Measurements from ENCODE around the gene CTCF.

Gene CTCF

GRCh38 chr16:67534431-67534830 is 27.9 kb upstream of the CTCF start:
- no peak for DNase-seq

GRCh38 chr16:67535201-67535600 is 27.1 kb upstream of the CTCF start:
- no peak for DNase-seq

- DNase-seq, result peak; percentile 58
Measured at GRCh38 chr16:67537270-67537635, 25.1 kb upstream of the CTCF start.

DNA sequence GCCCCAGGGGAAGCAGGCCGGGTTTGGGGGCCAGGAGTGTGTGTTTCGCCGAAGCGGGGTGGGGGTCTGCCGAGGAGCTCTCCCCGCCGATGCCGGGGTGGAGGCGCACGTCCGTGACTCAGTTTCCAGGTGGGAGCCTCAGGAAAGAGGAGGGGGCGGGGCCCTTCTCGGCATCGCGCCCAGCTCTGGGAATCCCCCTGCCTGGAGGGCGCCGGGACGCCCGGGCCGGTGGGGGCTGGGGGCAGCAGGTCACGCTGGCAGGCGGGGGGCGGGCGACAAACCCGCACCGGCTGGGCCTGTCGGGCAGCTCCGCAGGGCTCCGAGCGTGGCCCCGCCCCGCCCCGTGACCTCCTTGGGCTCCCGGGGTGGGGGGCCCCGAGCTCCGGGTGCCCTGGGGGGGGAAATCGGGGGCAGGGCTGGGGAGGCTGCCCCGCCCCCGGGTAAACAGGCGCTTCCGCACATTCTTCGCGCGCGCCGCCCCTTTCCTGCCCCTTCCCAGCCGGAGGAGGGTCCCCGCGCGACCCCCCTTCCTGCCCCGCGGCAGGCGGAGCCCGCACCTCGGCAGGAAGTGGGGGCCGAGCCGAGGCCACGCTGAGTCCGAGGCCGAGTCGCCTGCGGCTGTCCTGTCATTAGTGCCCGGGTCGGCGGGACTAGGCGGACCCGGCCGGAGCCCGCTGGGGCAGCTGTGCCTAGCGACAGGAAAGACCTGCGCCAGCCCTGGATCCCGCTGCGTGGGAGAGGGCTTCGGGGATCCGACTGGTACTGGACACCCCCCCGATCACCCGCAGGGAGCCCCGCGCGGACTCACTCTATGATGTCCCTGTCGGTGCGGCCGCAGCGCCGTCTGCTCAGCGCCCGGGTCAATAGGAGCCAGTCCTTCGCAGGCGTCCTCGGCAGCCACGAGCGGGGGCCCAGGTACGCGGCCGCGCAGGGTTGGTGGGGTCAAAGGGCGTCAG is 24.4 kb upstream of the CTCF start:
- peak; percentile 71 for DNase-seq

- no peak for DNase-seq
Measured at GRCh38 chr16:67538666-67539101, 23.6 kb upstream of the CTCF start.

DNA sequence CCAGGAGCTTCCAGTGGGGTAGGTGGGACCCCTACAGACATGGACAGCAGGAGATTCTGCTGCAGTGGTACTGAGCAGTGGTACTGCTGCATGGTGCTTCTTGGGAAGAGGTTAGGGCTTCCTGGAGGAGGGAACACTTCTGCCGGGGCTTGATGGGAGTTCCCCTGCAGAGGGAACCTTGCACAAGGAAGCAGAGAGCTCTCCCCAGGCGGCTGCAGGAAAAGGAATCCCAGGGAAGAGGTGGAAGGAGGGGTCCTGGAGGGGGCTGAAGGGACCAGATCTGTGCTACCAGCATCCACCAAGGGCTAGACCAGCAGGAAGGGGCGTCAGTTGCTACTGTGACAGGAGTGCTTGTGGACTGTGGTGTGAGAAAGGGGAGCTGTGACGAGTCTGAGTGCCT is 23.1 kb upstream of the CTCF start:
- no peak for DNase-seq

DNA sequence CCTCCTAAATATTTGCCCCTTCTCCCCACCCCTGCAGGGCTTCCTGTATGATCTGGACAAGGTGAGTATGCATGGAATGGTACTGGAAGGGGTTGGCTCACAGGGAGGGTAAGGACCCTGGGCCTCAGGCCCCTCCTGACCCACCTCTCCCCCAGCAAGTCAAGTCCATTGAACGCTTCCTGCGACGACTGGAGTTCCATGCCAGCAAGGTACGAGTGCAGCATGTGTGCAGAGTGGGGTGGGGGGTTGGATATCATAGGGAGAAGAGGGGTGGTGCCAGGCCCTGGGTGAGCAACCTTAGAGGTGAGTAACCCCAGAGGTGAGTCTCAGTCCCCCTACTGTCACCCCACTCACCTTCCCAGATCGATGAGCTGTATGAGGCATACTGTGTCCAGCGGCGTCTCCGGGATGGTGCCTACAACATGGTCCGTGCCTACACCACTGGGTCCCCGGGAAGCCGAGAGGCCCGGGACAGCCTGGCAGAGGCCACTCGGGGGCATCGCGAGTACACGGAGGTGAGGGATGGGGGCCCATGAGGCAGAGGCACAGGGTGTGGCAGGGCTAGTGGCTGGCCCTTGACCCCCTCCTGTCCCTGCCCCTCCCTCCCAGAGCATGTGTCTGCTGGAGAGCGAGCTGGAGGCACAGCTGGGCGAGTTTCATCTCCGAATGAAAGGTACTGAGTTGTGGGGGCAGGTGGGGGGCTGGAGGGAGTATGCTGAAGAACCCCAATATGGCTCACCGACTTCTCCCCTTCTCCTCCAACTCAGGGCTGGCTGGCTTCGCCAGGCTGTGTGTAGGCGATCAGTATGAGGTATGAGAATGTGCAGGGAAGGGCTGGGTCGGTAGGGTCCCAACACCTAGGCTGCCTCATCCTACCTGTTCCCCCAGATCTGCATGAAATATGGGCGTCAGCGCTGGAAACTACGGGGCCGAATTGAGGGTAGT is 22.4 kb upstream of the CTCF start:
- no peak for DNase-seq

DNA sequence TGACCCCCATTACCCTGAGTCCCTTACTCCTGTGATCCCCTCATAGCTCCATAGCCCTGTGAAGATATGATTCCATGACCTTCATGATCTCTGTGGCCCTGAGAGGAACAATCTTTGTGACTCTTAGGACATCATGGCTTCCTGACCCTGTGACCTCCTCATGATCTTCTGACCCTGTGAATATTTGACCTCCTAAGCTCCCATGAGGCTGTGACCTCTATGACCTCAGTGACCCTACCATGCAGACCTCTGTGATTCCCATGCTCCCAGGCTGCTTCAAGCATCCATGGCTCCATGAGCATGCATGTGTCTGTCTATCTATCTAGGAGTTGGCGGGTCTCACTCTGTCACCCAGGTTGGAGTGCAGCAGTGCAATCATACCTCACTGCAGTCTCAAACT is 21.6 kb upstream of the CTCF start:
- DNase-seq, result no peak

DNA sequence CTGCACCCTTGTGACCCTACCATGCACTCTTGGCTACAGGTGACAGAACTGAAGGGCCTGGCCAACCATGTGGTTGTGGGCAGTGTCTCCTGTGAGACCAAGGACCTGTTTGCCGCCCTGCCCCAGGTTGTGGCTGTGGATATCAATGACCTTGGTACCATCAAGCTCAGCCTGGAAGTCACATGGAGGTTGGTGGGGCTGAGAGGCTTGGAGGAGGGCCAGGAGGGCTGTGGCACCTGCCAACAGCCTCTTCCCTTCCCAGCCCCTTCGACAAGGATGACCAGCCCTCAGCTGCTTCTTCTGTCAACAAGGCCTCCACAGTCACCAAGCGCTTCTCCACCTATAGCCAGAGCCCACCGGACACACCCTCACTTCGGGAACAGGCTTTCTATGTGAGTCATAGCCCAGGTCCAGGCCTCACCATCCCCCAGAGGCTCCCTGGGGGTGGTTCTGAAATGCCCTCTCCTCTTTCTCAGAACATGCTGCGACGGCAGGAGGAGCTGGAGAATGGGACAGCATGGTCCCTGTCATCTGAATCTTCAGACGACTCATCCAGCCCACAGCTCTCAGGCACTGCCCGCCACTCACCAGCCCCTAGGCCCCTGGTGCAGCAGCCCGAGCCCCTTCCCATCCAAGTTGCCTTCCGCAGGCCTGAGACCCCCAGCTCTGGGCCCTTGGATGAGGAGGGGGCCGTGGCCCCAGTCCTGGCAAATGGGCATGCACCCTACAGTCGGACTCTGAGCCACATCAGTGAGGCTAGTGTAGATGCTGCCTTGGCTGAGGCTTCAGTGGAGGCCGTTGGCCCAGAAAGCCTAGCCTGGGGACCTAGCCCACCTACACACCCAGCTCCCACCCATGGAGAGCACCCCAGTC is 20.7 kb upstream of the CTCF start:
- DNase-seq, result no peak

DNA sequence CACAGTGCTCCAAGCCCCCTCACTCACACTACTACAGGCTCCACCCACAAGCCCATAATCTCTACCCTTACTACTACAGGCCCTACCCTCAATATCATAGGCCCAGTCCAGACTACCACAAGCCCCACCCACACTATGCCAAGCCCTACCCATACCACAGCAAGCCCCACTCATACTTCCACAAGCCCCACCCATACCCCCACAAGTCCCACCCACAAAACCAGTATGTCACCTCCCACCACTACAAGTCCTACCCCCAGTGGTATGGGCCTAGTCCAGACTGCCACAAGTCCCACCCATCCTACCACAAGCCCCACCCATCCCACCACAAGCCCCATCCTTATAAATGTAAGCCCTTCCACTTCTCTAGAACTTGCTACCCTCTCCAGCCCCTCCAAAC is 19.9 kb upstream of the CTCF start:
- peak; percentile 66 for DNase-seq

DNA sequence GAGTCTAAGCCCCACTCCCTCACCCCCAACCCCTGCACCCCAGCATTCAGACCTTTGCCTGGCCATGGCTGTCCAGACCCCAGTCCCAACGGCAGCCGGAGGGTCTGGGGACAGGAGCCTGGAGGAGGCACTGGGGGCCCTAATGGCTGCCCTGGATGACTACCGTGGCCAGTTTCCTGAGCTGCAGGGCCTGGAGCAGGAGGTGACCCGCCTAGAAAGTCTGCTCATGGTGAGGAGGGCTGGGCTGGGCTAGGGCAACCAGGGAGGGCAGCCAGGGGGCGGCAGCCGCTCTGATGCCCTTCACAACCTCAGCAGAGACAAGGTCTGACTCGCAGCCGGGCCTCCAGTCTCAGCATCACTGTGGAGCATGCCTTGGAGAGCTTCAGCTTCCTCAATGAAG is 19.3 kb upstream of the CTCF start:
- no peak for DNase-seq

DNA sequence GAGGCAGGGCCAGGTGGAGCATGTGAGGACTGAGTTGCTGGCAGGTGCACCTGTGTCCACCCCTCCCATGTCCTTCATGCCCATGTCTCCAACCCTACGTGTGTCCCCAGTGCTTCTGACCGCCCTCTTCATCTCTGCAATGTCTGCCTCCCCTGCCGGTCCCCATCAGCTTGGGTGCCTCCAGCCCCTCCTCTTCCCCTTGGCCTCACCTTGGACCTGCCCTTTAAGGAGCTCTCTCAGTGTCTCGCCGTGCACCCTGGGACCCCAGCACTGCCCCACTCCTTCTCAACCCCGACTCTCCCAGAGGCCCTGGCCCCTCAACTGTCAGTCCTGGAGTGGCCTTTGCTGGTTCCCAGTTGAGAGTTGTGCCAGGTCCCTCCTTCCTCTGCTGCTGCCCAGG is 18.7 kb upstream of the CTCF start:
- DNase-seq, result no peak

DNA sequence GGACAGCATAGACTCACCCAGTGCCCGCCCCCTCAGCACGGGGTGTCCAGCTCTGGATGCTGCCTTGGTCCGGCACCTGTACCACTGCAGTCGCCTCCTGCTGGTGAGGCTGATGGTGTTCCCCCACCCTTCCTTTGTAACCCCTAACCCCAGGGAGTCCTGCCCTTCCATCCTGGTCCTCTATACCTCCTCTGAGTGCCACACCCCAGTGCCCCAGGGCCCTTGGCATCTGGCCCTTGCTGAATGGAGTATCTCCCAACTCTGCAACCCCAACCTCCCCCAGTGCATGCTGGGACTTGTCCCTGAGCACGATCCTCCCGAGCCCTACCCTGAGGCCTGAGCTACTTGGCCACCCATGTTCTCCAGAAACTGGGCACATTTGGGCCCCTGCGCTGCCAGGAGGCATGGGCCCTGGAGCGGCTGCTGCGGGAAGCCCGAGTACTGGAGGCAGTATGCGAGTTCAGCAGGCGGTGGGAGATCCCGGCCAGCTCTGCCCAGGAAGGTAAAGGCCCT is 17.9 kb upstream of the CTCF start:
- no peak for DNase-seq

DNA sequence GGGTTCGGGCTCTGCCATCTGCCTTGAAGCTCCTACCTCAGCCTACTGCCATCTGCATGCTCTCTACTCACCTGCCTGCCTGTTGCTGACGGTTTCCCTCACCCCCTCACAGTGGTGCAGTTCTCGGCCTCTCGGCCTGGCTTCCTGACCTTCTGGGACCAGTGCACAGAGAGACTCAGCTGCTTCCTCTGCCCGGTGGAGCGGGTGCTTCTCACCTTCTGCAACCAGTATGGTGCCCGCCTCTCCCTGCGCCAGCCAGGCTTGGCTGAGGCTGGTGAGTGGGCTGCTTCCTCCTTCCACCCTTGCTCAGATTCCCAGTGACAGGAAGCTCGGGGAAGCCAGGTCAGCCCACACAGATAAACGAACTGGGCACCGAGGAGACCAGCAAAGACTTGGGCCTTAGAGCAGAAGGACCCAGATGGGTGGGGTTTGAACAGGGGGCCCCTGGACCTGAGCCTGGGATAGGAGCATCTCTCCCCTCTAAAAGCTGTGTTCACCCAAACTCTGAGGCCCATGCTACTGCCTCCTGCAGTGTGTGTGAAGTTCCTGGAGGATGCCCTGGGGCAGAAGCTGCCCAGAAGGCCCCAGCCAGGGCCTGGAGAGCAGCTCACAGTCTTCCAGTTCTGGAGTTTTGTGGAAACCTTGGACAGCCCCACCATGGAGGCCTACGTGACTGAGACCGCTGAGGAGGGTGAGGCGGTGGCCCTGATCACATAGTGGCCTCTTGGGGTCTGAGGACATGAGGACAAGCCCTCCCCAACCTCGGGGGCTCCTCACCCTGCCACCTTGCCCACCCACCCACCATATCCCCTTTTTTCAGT is 17.3 kb upstream of the CTCF start:
- no peak for DNase-seq

DNA sequence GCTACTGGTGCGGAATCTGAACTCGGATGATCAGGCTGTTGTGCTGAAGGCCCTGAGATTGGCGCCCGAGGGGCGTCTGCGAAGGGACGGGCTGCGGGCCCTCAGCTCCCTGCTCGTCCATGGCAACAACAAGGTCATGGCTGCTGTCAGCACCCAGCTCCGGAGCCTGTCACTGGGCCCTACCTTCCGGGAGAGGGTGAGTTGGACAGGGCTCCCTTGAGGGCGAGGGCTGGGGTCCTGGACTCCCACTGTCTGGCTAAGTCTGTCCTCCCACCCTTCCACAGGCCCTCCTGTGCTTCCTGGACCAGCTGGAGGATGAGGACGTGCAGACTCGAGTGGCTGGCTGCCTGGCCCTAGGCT is 16.7 kb upstream of the CTCF start:
- no peak for DNase-seq

DNA sequence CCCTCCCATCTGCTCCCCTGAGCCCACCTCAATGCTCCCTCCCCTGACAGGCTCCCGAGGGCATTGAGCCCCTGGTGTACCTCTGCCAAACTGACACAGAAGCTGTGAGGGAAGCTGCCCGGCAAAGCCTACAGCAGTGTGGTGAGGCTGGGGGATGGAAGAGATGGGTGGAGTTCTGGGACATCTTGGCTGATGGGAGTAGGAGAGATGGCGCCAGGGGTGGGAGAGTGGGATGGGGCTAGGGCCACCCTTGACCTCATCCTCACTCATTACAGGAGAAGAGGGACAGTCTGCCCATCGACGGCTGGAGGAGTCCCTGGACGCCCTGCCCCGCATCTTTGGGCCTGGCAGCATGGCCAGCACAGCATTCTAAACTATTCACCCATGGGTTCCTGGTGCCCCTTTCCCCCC is 16.2 kb upstream of the CTCF start:
- DNase-seq, result no peak

GRCh38 chr16:67546761-67547422 is 15.4 kb upstream of the CTCF start:
- peak; percentile 75 for DNase-seq

DNA sequence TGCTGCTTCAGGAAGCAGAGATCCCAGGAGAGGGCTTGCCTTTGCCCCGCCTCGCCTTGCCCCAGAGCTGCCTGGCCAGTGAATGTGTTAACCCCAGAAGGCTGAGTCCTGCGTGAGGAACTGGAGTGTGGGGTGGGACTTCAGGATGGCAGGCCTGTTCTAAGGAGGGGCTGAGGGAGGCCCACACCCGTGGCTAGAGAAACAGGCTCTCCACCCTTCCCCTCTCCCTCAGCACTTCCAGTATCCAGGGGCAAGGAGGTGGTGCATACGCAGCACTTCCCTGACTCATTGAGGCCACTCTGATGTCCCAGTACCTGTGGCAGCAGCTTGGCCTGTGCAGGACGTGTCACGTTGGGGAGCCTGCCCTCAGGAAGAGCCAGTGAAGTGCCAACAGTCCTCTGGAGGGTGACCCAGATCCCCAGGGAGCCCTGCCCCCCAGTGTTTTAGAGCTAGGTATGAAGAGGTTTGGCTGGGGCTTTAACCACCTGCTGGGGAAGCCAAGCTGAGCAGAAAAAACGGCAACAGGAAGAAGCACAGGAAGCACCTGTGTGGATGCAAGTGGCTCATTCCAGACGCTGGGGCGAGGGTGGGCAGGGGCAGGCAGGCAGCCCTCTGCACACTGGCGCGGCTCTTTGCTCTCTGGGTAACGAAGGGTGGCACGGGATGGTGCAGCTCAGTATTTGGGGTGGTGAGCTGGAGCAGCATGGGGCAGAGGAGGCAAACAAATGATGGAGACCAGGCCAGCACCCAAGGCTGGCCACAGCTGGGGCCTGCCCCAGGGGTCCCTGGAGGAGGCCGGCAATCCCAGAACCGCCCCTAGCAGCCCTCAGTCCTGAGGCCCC is 14.7 kb upstream of the CTCF start:
- DNase-seq, result peak; percentile 37

DNA sequence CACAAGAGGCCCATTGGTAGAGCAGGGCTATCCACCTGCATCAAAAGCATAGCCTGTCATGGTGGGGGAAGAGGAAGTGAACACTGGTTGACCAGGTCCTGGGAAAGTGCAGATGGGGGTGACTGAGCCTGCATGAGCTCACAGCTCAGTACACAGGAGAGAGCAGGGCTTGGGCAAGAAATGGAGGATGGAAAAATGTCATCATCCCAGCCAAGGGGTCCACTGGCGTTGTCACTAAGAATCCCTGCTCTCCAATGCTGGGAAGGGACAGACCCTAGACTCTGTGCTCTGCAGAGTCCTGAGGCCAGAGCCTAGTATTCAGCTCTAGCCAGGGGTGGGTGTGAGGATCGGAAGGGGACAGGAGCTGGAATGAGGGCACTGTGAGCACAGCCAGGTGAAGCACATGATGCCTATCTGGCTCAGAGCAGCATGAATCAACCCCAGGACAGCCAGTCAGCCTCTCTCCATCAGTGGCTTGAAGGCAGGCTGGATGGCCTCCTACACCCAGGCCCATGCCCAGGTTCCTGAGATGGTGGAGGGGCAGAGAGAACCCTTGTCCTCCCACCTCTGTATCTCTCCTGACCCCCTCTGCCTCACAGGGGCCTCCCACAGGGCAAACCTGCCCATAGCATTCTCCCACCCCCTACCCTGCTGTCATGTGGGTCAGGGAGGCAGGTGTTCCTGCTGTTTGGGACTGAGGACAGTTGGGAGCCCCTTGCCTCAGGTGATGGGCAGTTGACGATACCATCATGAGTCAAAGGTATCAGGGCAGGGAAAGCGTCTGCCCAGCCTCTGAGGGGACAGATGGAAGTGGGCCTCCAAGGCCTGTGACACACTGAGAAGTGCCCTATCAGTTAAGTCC is 13.8 kb upstream of the CTCF start:
- DNase-seq, result no peak

Data from T-helper 9 cell (primary cell).